PC-3 (cell line): ENCODE data around the gene TMEM184C.

ENCODE experiments used
- EZH2phosphoT487 ChIP-seq: fragments of 300-600 bp; sonication (generic); IDR thresholded peaks from 2 replicates; pipeline ENCODE4 v1.6.1; 2018; ENCODE audit warnings: mild to moderate bottlenecking, antibody characterized with exemption, low read length, borderline replicate concordance
- TF ChIP-seq, protein P1 (sequence below): fragments of 300-600 bp; sonication (generic); conservative IDR thresholded peaks from 2 replicates; pipeline ENCODE4 v1.5.1; 2017; ENCODE audit warnings: antibody characterized with exemption, low read depth, mild to moderate bottlenecking, low read length

DNA sequence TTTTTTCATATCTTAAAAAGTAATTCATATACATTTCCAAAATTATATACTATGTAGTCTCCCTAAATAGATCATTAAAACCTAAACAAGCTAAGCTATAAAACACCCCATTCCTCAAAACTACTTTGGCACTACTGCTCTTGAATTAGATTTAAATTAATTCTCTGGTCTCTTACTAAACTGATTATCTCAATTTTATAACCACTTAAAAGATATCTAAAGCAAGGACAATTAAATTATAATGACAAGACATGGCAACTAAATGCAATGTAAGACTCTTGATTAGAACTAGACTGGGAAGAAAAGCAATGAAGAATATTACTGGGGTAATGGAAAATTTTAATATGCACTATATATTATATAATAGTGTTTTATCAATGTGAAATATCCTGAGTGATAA lies 27.9 kb downstream of the TMEM184C start:
- no peak for TF ChIP-seq EZH2phosphoT487
- TF ChIP-seq, protein P1, sequence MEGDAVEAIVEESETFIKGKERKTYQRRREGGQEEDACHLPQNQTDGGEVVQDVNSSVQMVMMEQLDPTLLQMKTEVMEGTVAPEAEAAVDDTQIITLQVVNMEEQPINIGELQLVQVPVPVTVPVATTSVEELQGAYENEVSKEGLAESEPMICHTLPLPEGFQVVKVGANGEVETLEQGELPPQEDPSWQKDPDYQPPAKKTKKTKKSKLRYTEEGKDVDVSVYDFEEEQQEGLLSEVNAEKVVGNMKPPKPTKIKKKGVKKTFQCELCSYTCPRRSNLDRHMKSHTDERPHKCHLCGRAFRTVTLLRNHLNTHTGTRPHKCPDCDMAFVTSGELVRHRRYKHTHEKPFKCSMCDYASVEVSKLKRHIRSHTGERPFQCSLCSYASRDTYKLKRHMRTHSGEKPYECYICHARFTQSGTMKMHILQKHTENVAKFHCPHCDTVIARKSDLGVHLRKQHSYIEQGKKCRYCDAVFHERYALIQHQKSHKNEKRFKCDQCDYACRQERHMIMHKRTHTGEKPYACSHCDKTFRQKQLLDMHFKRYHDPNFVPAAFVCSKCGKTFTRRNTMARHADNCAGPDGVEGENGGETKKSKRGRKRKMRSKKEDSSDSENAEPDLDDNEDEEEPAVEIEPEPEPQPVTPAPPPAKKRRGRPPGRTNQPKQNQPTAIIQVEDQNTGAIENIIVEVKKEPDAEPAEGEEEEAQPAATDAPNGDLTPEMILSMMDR = no peak
